Fibroblast of the conjunctiva (primary cell): ENCODE results near the gene PRELID2.
A peak's percentile ranks its signal among the peaks of the same experiment; 100 is the strongest.

Experiments used
- DNase-seq: peaks from one replicate; pipeline ENCODE4 v3.0.0-alpha.2; 2010; ENCODE audit warnings: low read depth

Gene PRELID2

GRCh38 chr5:145797336-145797735 lies 37.8 kb downstream of the PRELID2 start:
- no peak for DNase-seq

- DNase-seq, result no peak
Observed at GRCh38 chr5:145796318-145796717, 38.8 kb downstream of the PRELID2 start.

- DNase-seq, result no peak
Observed at GRCh38 chr5:145793574-145793973, 41.6 kb downstream of the PRELID2 start.

- no peak for DNase-seq
Observed at GRCh38 chr5:145792840-145793239, 42.3 kb downstream of the PRELID2 start.

GRCh38 chr5:145791866-145792265 lies 43.3 kb downstream of the PRELID2 start:
- no peak for DNase-seq

- no peak for DNase-seq
Observed at GRCh38 chr5:145787996-145788395, 47.1 kb downstream of the PRELID2 start.

- no peak for DNase-seq
Observed at GRCh38 chr5:145787507-145787906, 47.6 kb downstream of the PRELID2 start.

- DNase-seq, result no peak
Observed at GRCh38 chr5:145787001-145787400, 48.1 kb downstream of the PRELID2 start.

GRCh38 chr5:145780982-145781381 lies 54.2 kb downstream of the PRELID2 start:
- no peak for DNase-seq

- no peak for DNase-seq
Observed at GRCh38 chr5:145778144-145778900, 56.8 kb downstream of the PRELID2 start.

- no peak for DNase-seq
Observed at GRCh38 chr5:145777445-145778063, 57.6 kb downstream of the PRELID2 start.

GRCh38 chr5:145776886-145777285 lies 58.3 kb downstream of the PRELID2 start:
- peak; percentile 36 for DNase-seq

- DNase-seq, result peak; percentile 86
Observed at GRCh38 chr5:145775893-145776444, 59.2 kb downstream of the PRELID2 start.

GRCh38 chr5:145775411-145775810 lies 59.7 kb downstream of the PRELID2 start:
- no peak for DNase-seq

GRCh38 chr5:145774442-145774841 lies 60.7 kb downstream of the PRELID2 start:
- DNase-seq, result no peak

- no peak for DNase-seq
Observed at GRCh38 chr5:145772466-145772865, 62.7 kb downstream of the PRELID2 start.

- no peak for DNase-seq
Observed at GRCh38 chr5:145768863-145769262, 66.3 kb downstream of the PRELID2 start.

GRCh38 chr5:145764325-145764724 lies 70.8 kb downstream of the PRELID2 start:
- no peak for DNase-seq

- no peak for DNase-seq
Observed at GRCh38 chr5:145762833-145763232, 72.3 kb downstream of the PRELID2 start.

- no peak for DNase-seq
Observed at GRCh38 chr5:145761254-145761653, 73.9 kb downstream of the PRELID2 start.

- DNase-seq, result no peak
Observed at GRCh38 chr5:145760660-145761059, 74.5 kb downstream of the PRELID2 start.

GRCh38 chr5:145752947-145753346 lies 82.2 kb downstream of the PRELID2 start:
- DNase-seq, result peak; percentile 18

- no peak for DNase-seq
Observed at GRCh38 chr5:145752534-145752933, 82.6 kb downstream of the PRELID2 start.
